GM12892 (cell line): ENCODE measurements around the gene ING3.

Source experiments
- POLR2A ChIP-seq: IDR thresholded peaks from 2 replicates; pipeline ENCODE4 v1.6.1; 2011; ENCODE audit warnings: low read depth, low read length, control low read depth
- TAF1 ChIP-seq: IDR thresholded peaks from 2 replicates; pipeline ENCODE4 v1.6.1; 2011; ENCODE audit warnings: low read depth, mild to moderate bottlenecking, control low read depth, low read length, borderline replicate concordance

- no peak for TF ChIP-seq POLR2A
- no peak for TF ChIP-seq TAF1
These were observed 38.1 kb downstream of the ING3 start, which contains the start of gene CPED1 for GRCh38 chr7:120988591-120989256.
